HG03378 (cell line): ENCODE results near the gene METTL2B.
"Not testable (repeated sequence)": the region's sequence is repeated elsewhere in the genome, so short reads cannot be mapped to it uniquely, and the experiment has no call there.

Experiments used
- ATAC-seq: cut with Tn5 transposase; IDR thresholded peaks from one replicate; pipeline ENCODE4 v1.9.1; 2021; ENCODE audit warnings: mild to moderate bottlenecking, moderate library complexity; ENCODE audit not compliant: unreplicated experiment

METTL2B gene

DNA sequence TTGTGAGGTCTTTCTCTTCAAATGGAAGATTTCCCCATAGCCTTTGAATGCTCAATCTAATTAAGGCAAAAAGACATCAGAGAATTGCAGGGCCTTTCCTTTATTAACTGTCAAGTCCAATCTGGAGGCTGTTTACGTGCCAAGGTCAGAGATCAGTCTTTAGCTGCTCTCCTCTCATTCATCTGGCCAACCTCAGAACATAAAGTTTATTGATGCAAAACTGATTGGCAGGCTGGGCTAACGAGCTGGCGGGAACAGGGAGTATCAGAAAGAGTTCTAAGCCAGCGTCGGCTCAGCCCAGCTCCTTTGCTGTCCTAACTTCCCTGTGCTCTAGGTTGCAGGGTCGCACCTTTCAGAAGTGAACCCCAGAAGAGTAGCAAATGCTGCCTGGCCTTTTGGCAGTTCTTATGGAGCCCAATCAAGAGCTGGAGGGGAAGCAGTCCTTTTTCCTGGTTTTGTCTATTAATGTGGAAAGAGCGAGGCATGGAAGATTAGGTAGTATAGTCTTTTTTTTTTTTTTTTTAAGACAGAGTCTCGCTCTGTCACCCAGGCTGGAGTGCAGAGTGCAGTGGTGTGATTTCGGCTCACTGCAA, 47.5 kb downstream of the METTL2B start:
- not testable (repeated sequence) for ATAC-seq

DNA sequence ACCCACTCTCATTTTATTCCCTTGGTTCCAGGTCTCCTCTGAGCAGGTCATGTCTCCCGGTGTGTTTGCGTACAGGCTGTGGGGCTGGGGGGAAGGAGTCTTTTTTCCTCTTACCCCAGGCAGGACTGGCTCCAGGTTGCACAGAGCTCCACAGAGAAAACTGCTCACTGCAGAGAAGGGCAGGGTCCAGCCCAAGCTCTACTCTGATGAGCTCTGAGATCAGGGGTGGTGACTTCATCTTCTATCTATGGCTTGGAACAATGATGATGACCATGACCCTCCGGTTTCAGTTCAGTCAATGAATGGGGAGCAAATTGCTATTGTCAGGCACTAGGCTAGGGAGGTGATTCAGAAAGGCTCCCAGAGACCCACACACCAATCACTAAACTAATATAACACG, 49.0 kb downstream of the METTL2B start:
- not testable (repeated sequence) for ATAC-seq

DNA sequence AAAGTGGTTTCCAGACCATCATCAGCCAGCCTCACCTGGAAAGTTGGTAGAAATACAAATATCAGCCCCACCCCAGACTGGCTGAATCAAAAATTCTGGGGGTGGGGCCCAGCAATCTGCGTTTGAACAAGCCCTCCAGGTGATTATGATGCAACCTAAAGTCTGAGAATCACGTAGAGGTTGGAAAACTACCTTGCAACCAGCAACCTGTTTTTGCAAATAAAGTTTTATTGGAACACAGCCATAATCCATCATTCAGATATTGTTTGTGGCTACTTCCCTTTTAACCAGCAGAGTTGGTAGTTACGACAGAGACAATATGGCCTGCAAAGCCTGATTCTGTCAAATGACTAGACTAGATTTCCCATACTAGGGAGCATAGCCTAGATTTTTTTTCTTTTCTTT, 49.5 kb downstream of the METTL2B start:
- not testable (repeated sequence) for ATAC-seq

DNA sequence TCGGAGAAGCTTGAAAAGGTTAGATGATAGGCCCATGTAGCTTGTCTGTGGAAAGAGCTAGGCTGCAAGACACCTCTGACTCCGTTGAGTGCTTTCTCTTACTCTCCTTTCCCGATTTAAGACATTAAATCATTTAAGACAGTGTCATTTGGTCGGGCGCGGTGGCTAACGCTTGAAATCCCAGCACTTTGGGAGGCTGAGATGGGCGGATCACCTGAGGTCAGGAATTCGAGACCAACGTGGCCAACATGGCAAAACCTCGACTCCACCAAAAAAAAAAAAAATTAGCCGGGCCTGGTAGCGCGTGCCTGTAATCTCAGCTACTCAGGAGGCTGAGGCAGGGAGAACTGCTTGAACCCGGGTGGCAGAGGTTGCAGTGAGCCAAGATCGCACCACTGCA, 52.6 kb downstream of the METTL2B start:
- ATAC-seq: not testable (repeated sequence)

DNA sequence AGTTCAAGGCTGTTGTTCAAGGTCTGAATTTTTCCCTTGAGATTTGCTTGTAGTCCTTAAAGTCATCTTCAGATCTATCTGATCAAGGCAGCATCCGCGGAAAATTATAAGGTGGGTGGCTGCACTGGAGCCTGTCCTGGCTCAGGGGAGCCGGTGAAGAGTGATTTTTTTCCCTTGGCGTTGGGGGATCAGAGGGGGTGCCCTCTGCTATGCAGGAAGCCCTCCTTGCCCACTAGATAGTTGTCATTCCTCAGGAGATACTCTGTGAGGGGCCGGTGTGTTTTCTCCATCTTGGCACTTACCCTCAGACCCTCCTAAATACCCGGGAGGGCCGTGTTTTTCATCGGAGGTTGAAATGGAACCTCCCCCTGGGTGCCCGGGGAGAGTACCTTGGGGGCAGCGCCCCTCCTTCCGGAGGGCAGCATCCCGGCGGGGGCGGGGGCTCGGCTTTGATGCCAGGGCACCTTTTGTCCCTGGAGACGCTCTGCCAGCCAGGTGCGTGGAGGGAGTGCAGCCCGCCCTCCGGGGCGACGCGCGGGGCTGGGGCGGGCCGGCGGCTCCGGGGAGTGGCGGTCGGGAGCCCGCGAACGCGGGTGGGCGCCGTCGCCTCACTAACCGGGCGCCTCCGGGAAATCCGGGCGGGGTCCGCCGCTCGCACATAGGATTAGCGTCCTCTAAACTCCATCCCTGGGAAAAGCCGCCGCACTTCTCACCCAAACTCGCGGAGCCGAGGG, 53.7 kb downstream of the METTL2B start:
- ATAC-seq: peak; percentile 2

DNA sequence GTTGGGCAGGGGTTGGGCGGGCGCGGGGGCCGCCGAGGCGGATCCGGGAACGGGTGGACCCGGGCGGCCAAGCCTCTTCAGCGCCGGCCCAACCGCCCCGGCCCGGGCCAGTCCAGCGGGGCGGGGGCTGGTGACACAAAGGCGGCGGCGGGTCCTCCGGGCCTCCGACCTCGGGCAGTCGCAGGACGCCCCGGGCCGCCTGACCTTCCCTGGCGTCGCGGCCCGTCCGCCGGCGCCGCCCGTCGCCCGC, 54.2 kb downstream of the METTL2B start:
- peak; percentile 7 for ATAC-seq

DNA sequence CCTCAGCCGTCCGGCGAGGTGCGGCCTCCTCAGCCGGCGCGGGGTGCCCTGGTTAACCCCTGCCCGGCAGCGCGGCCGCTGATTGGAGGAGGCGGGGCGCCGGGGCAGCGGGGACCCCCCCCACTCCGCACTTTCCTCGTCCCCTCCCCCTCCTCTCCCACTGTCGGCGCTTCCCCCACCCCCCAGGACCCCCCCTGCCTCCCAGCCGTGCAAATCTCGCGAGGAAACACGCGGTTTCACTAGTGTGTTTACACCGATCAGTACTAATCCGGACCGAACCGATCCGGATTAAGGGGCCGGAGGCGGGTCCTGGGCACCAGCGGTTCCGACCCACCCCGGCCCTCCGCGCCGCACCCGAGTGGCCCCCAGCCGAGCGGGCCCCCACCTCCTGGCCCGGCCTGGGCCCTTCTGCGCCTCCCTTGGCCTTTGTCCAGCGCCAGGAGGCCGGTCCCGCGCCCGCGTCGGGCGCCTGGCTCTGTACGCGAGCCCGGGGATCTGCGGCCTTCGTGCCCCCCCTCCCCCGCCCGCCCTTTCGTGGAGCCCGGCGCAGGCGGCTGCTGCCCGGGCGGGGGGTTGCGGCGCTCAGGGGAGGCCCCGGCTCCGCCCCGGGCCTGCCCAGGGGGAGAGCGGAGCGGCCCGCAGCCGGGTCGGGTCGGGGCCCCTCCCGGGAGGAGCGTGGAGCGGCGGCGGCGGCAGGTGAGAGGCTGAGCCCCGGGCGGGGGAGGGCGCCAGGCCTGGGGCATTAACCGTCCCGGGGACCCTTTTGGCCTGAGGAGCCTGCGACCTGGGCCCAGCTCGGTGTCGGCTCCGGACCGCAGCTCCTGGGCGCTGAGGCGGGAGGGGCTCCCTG, 54.8 kb downstream of the METTL2B start:
- ATAC-seq: peak; percentile 63

DNA sequence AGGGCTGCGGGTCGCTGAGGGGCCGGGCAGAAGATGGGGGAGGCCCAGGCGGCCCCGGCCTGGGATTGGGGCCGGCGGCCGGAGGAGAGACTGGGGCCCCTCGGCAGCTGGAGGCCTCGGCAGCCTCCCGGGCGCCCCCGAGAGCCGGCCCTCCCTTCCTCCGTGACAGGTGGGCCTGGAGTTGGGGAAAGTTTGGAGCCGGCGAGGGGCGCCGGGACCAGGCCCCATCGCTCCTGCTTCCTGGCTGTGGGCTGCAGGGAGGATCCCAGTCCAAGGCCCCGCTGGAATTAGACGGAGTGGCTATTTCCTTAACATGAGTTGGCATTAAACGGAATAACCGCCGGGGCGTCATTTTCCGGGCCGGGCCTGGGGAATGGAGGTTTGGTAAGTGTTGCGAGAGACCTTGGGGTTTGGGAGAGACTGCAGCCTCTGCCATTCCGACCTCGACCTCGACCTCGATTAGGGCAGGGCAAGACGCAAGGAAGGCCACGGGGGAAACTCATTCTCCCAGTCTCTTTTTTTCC, 55.5 kb downstream of the METTL2B start:
- peak; percentile 15 for ATAC-seq

DNA sequence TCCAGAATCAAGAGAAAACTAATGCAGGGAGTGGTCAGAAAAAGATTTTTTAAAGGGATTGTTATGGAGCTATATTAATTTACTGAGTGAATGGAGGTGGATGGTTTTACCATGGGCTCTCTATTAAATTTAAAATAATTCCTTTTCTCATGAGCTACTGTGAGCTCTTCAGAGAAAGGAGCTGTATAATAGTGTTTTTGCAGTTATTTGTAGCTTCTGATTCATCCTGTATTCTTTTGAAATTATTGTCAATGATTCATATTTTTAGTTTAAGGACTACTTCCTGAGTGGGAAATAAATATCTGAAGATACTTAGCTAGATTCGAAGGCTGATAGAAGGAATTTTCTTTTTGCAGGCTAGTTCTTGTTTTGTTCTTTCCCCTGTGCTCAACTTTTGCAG, 56.4 kb downstream of the METTL2B start:
- ATAC-seq: not testable (repeated sequence)

DNA sequence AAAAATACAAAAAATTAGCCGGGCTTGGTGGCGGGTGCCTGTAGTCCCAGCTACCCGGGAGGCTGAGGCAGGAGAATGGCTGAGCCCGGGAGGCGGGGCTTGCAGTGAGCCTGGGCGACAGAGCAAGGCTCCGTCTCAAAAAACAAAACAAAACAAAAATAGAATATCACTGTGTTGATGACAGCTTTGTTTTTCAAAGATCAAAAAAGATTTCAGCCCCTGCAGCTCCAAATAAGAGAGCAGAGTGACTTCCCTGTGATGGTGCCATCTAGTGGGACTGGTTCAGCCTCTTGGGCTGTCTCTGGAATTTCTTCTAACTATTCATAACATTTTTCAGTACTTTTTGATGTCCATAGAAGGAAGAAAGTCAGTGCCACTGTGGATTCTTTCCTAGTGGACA, 60.9 kb downstream of the METTL2B start:
- not testable (repeated sequence) for ATAC-seq

DNA sequence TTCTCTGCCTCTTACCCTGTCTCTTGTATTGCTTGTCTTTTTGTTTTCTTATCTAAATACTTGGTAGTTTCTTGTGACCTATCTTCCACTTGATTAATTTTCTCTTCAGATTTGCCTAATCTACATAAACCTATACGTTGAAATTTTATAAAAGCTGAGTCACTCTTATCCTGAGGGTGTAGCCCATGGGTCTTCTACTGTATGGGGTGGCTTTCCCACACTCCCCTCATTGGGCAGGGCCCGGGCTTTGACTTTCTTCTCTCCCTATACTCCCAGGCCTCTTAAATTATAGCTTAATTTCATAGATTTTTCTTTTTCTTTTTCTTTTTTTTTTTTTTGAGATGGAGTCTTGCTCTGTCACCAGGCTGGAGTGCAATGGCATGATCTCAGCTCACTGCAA, 66.0 kb downstream of the METTL2B start:
- ATAC-seq: not testable (repeated sequence)

DNA sequence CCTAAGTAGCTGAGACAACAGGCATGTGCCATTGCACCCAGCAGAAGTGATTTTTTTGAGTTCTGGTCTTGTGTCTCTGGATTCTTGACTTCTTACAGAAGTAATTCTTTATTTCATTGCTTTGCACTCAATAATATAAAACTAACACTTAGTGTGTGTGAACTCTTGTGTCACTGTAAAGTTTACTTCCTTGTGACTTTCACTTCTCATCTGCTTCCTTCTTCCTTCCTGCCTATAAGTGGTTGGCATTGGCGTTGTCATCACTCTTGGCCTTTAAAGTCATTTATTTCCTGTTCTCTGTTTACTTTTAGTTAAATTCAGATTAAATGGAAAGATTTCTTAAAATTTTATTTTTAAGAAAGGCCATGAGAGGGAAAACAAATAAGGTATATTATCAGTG, 66.8 kb downstream of the METTL2B start:
- ATAC-seq: not testable (repeated sequence)

DNA sequence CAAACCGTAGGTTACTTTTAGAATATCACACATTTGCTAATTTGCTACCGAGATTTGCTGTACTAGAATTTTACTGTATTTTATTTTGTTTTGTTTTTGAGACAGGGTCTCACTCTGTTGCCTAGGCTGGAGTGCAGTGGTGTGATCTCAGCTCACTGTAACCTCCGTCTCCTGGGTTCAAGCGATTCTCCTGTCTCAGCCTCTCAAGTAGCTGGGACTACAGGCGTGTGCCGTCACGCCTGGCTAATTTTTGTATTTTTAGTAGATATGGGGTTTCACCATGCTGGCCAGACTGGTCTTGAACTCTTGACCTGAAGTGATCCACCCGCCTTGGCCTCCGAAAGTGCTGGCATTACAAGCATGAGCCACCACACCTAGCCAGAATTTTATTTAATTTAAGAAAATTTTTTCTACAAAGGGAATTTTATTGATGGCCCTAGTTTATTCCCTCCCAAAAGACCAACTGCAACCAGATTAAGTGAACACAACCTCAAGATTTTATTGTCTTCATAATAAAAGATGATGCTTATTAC, 69.8 kb downstream of the METTL2B start:
- not testable (repeated sequence) for ATAC-seq

DNA sequence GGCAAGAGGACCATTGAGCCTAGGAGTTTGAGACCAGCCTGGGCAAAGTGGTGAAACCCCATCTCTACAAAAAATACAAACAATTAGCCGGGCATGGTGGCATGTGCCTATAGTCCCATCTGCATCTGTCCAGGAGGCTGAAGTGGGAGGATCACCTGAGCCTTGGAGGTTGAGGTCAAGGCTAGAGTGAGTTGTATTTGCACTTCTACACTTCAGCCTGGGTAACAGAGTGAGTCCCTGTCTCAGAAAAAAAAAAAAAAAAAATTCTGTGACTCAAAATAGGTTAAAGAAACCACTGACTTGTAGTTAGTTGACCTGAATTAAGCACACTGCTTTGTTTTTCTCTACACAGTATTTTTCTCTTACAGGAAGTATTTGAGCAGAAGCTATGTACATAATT, 74.4 kb downstream of the METTL2B start:
- no peak for ATAC-seq

DNA sequence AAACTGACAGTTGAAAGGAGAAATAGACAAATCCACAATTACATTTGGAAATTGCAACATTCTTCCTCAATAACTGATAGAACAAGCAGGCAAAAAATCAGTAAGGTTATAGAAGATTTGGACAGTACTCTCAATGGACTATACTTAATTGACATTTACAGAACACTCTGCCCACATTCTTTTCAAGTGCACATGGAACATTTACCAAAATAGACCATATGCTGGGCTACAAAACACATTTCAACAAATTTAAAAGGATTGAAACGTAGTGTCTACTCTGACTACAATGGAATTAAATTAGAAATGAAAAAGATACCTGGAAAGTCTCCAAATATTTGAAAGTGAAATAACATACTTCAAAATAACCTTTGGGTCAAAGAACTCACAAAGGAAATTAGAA, 77.8 kb downstream of the METTL2B start:
- not testable (repeated sequence) for ATAC-seq
